Right lobe of liver (tissue), 6 donors: ENCODE measurements around the gene KRT72. TPM values are rescaled to one million over a fixed set of nuclear protein-coding genes. Genes with fewer than 3 reads are reported as not detected.

Experiments used
- ATAC-seq, 4 donors: fragments of 200-7000 bp; cut with Tn5 transposase; one replicate each; pipeline ENCODE4 v1.9.1; 2020; ENCODE audit warnings: mild to moderate bottlenecking in 4 of 4, moderate library complexity in 4 of 4
- DNase-seq, 3 donors: peaks; one replicate each; pipeline ENCODE4 v3.0.0-alpha.2; 2020
- H3K27ac ChIP-seq, 3 donors: fragments of 200-600 bp; one replicate each; pipeline ENCODE4 v1.8.0; 2022
- H3K27me3 ChIP-seq, 2 donors: fragments of 200-600 bp; one replicate each; pipeline ENCODE4 v1.8.0; 2022
- H3K36me3 ChIP-seq, 4 donors: fragments of 200-600 bp; sonication (generic) in 1 of 4; one replicate each; pipeline versions ENCODE4 v1.5.1 to v1.8.0; 2017 to 2022; ENCODE audit warnings: control low read depth in 1 of 4
- H3K4me1 ChIP-seq, 4 donors: fragments of 200-600 bp; sonication (generic) in 1 of 4; one replicate each; pipeline versions ENCODE4 v1.5.1 to v1.8.0; 2017 to 2022; ENCODE audit warnings: control low read depth in 1 of 4
- H3K4me3 ChIP-seq, 3 donors: fragments of 200-600 bp; one replicate each; pipeline ENCODE4 v1.8.0; 2022
- H3K9me3 ChIP-seq, 4 donors: fragments of 200-600 bp; sonication (generic) in 1 of 4; one replicate each; pipeline versions ENCODE4 v1.5.1 to v1.8.0; 2017 to 2022; ENCODE audit warnings: control low read depth in 1 of 4
- CTCF ChIP-seq, 4 donors: fragments of 200-600 bp in 3 of 4; fragments of 450-650 bp in 1 of 4; IDR thresholded peaks; one replicate each; pipeline versions ENCODE4 v1.5.1 to v1.8.0; 2016 to 2022; ENCODE audit warnings: antibody characterized with exemption in 4 of 4, mild to moderate bottlenecking in 2 of 4
- POLR2A ChIP-seq: fragments of 450-650 bp; IDR thresholded peaks from one replicate; pipeline ENCODE4 v1.6.1; 2017; ENCODE audit warnings: antibody characterized with exemption, mild to moderate bottlenecking
- WGBS: methylation state at CpG from one replicate; pipeline ENCODE4 v1.1.6; 2018; ENCODE audit warnings: low coverage, low lambda C conversion rate; ENCODE audit not compliant: insufficient coverage; ENCODE audit errors: missing lambda C conversion rate; 5-methylcytosine and 5-hydroxymethylcytosine counted together
- intact Hi-C, 2 donors: fragments of 100-400 bp; cut with DNase I; formaldehyde crosslinking; loops; one replicate each; pipeline versions ENCODE4 v1.11.2 to v1.14.1; 2022
- total RNA-seq, 6 experiments: library from RNA; depleted of rRNA in 2 of 6; stranded (reverse); fragments of >200 nt in 2 of 6; fragmentation: NEBNext Ultra II Directional in 3 of 6; extraction: Animal tissue kit (Norgen Biotek cat#: 25700) in 3 of 6; gene quantifications; one replicate each; pipeline versions ENCODE4 v1.1.0 to v1.2.4, GENCODE V29; 2016 to 2023
- donor health status: DM: no; HTN: yes; CAD: no.
- donor health status: DM: no; HTN: no; CAD: no.
- donor health status: DM: no; HTN: no; CAD: no.
- donor health status: DM: no; HTN: yes; CAD: no.
- donor health status: DM: no; HTN: yes; CAD: no.

Gene KRT72
- total RNA-seq, 6 experiments from 2014 or later = not detected

GRCh38 chr12:52552681-52553195, 48.5 kb downstream of the KRT72 start, which contains the start of gene KRT71:
KRT71 (minus strand) TSS chr12:52553145; CDS start chr12:52553077, 68 bp downstream.
- Histone ChIP-seq H3K4me3 (no peak within 1 kb of the TSS), H3K27ac (no peak within 1 kb of the TSS), H3K4me1 (no peaks in the 10 kb centered on the region), H3K36me3 (no peaks in the 10 kb centered on the region), H3K27me3 (no peaks in the 10 kb centered on the region), H3K9me3 (no peaks in the 10 kb centered on the region)
- TF ChIP-seq POLR2A (no peak), CTCF (IDR thresholded peaks at IDR 0.05) (no peak)
- WGBS = 88% methylated on average over 4 of the region's 14 CpGs
- no peak for DNase-seq
- intact Hi-C loops = no loop called here
- no peak for ATAC-seq

GRCh38 chr12:52552055-52552454, 49.2 kb downstream of the KRT72 start:
- no CpG with 5 or more reads among the region's 5 CpGs for WGBS
- Histone ChIP-seq H3K36me3 (no peaks in the 10 kb centered on the region), H3K4me3 (no peak overlapping the region), H3K9me3 (no peaks in the 10 kb centered on the region), H3K27me3 (no peaks in the 10 kb centered on the region), H3K4me1 (no peaks in the 10 kb centered on the region), H3K27ac (no peak overlapping the region)
- DNase-seq (no peak), ATAC-seq (no peak)
- intact Hi-C loops = no loop called here
- TF ChIP-seq POLR2A (no peak), CTCF (IDR thresholded peaks at IDR 0.05) (no peak)

- Histone ChIP-seq H3K4me1 (no peaks in the 10 kb centered on the region), H3K27me3 (no peaks in the 10 kb centered on the region), H3K4me3 (no peak overlapping the region), H3K9me3 (no peaks in the 10 kb centered on the region), H3K27ac (no peak overlapping the region), H3K36me3 (no peaks in the 10 kb centered on the region)
- DNase-seq (no peak), ATAC-seq (peak in 3 of 4 donors; percentile 36 to 61 (median 36))
- intact Hi-C loops = no loop called here
- TF ChIP-seq POLR2A (no peak), CTCF (IDR thresholded peaks at IDR 0.05) (no peak)
- 39% methylated on average over 3 of the region's 6 CpGs for WGBS
These were observed 49.9 kb downstream of the KRT72 start for GRCh38 chr12:52551216-52551865.

- no peak overlapping the region for H3K4me3 ChIP-seq
- ATAC-seq (no peak), DNase-seq (no peak)
- TF ChIP-seq POLR2A = no peak
- no peak for TF ChIP-seq CTCF (IDR thresholded peaks at IDR 0.05)
- no peaks in the 10 kb centered on the region for H3K36me3 ChIP-seq
- no peak overlapping the region for H3K27ac ChIP-seq
- intact Hi-C loops = no loop called here
- H3K27me3 ChIP-seq = no peaks in the 10 kb centered on the region
- 60% methylated on average over 5 of the region's 15 CpGs for WGBS
- no peaks in the 10 kb centered on the region for H3K9me3 ChIP-seq
- H3K4me1 ChIP-seq = no peaks in the 10 kb centered on the region
These were observed 55.1 kb downstream of the KRT72 start for GRCh38 chr12:52546126-52546525.
